ENCODE results near the gene FBXL14. TPM values are rescaled to one million over a fixed set of nuclear protein-coding genes. Genes with fewer than 3 reads are reported as not detected.

The FBXL14 gene
- total RNA-seq, 4 donors from 2014 or later, result 14.5 to 30.9 (median 21.4) TPM

DNA sequence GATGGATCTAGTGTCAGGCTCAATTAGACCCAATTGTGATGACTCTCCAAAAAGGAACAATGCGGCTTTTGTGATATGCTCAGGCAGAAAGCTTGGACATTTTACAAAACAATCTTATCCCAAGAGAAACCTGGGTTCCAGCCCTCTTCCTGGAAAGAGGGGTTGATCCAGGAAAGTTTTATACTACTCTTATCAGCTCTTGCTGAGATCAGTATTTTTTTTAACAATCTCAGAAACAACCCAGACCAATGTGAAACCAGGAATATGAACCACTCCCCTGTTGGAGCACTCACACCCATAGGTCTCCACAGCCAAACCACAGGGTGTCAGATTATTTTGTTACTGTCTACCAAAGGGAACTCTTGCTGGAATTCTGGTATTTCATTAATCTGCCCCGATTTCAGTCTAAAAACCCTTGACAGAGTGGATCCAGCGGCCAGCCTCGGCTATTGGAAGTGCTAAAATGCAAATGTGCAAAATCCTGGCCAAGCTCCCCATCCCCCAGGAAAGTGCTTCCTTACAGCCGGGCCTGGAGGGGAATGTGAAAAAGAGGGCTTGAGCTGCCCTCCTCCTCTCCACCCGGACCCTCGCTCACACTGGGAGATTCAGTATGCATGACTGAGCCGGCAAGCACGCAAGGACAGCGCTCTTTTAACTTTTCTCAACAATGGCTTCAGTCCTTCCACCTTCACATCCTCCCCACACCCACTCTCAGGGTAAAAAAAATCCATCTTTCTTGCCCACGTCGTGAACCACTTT, 4.0 kb downstream of the FBXL14 start:
- Histone ChIP-seq H3K27me3 (no peaks in the 10 kb centered on the region), H3K36me3 (no peaks in the 10 kb centered on the region), H3K9me3 (no peaks in the 10 kb centered on the region), H3K4me1 (peaks cover 52 to 57% of the 10 kb centered on the region in 2 donors), H3K27ac (peak overlapping the region; percentile 49 to 66 (median 66)), H3K4me3 (replicated peaks in 1 of 3) (peak overlapping the region in 1 of 3 donors; percentile 9)
- peak; percentile 66 to 69 for DNase-seq
- TF ChIP-seq CTCF (IDR thresholded peaks at IDR 0.05) (no peak), POLR2A (IDR thresholded peaks at IDR 0.05) (peak in 1 of 2 donors; percentile 6)
- intact Hi-C loops (cut with DNase I), result no loop called here
- WGBS, 2 donors, result 12 to 14% methylated on average over 12 of the region's 12 CpGs

DNA sequence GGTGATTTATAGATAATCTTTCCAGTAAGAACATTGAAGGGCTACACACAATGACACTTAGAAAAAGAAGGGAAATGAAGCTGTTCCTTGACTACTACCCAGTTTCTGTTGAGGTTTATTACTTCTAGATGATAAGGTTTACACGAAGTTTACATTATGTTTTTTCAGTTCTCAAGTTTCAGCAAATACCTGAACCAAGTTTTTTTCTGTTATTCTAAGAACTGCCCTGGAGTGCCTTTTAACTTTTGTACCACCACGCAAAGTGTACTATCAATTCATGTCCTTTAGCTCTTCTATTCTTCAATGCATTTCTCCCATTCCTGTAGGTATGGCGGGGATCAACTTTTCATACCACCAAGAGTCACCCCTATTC, 5.8 kb downstream of the FBXL14 start:
- H3K27ac ChIP-seq, result peak overlapping the region; percentile 1 to 44 (median 39)
- TF ChIP-seq CTCF (IDR thresholded peaks at IDR 0.05) (no peak), POLR2A (IDR thresholded peaks at IDR 0.05) (no peak)
- H3K27me3 ChIP-seq, result no peaks in the 10 kb centered on the region
- no peak overlapping the region for H3K4me3 ChIP-seq (replicated peaks in 1 of 3)
- no peaks in the 10 kb centered on the region for H3K36me3 ChIP-seq
- intact Hi-C loops (cut with DNase I), result loop anchor here (10.0 kb wide), 1 partner anchor 1014 kb away; no protein-coding TSS in a partner anchor
- no peaks in the 10 kb centered on the region for H3K9me3 ChIP-seq
- peaks cover 47 to 54% of the 10 kb centered on the region in 2 donors for H3K4me1 ChIP-seq
- WGBS, 2 donors, result 50 to 55% methylated on average over 3 of the region's 3 CpGs
- no peak for DNase-seq

DNA sequence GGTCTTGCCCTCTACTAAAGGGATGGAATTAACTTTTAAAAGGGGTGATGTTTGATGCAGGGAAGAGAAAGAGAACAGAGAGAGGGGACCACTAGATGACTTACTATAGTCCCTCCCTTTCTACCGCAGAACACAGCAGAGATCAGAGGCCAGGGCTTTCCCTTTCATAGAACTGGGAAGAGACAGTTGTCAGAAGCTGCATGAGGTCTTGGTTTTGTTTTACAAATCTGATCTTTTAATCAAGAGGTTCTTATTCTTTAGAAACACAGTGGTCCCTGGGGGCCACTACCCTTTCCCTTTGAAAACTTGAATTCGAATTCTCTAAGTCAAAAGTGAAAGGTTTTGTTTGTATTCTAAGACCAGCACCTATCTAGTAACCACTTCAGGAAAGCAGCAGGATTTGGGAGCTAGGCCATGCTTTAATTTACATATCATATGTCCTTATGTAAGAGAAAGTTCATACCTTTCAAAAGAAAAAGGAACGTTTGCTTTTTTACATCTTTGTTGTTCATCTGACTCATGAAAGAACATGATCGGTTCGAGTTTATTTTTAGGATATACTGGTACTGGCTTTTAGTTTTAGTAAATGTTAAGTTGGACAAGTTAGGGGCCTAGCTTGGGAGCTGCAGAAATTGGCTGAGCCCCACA, 6.3 kb downstream of the FBXL14 start:
- Histone ChIP-seq H3K36me3 (no peaks in the 10 kb centered on the region), H3K9me3 (no peaks in the 10 kb centered on the region), H3K27me3 (no peaks in the 10 kb centered on the region), H3K4me1 (peaks cover 42 to 49% of the 10 kb centered on the region in 2 donors), H3K27ac (peak overlapping the region; percentile 8 to 44 (median 39)), H3K4me3 (replicated peaks in 1 of 3) (no peak overlapping the region)
- no peak for DNase-seq
- whole genome bisulfite sequencing, 2 donors, result 32 to 35% methylated on average over 5 of the region's 5 CpGs
- intact Hi-C loops (cut with DNase I), result loop anchor here (10.0 kb wide), 1 partner anchor 1013 kb away; no protein-coding TSS in a partner anchor
- no peak for TF ChIP-seq CTCF (IDR thresholded peaks at IDR 0.05)
- TF ChIP-seq POLR2A (IDR thresholded peaks at IDR 0.05), result no peak

DNA sequence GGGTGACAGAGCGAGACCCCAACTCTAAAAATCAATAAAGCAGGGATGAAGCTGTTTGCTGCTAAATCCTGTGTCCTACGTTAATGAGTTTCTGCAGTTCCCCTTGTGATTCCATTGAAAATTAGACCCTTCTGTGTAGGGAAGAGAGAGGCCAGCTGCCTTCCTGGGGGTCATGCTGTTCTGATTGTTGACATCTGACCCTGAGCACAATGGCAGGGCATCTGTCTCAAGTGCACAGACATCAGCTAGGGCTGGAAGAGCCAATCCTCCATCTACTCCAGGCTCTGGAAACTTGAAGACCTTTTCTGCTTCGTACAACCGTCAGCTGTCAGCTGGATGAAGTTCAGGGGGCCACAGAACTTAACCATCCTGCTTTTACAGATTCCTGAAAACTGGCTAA, 10.1 kb downstream of the FBXL14 start:
- Histone ChIP-seq H3K27me3 (no peaks in the 10 kb centered on the region), H3K4me1 (peaks cover 11 to 16% of the 10 kb centered on the region in 2 donors), H3K9me3 (no peaks in the 10 kb centered on the region), H3K4me3 (replicated peaks in 1 of 3) (no peak overlapping the region), H3K36me3 (no peaks in the 10 kb centered on the region), H3K27ac (no peak overlapping the region)
- WGBS, 2 donors, result 97 to 98% methylated on average over 4 of the region's 4 CpGs
- intact Hi-C loops (cut with DNase I), result loop anchor here (5.0 to 10.0 kb wide), 2 partner anchors 467 to 1010 kb away; no protein-coding TSS in a partner anchor
- DNase-seq, result no peak
- TF ChIP-seq POLR2A (IDR thresholded peaks at IDR 0.05) (no peak), CTCF (IDR thresholded peaks at IDR 0.05) (no peak)
